ENCODE measurements around the gene SHFL. TPM values are rescaled to one million over a fixed set of nuclear protein-coding genes. Genes with fewer than 3 reads are reported as not detected.

The SHFL gene
- total RNA-seq, 1 experiment from 2014 or later, result 18.5 TPM

GRCh38 chr19:10036601-10037071 is 49.5 kb upstream of the SHFL start:
- BruUV-seq (replicated peaks), result no TSS peak
- no peak overlapping the region for H3K4me2 ChIP-seq (ENCODE audit: low read length)

DNA sequence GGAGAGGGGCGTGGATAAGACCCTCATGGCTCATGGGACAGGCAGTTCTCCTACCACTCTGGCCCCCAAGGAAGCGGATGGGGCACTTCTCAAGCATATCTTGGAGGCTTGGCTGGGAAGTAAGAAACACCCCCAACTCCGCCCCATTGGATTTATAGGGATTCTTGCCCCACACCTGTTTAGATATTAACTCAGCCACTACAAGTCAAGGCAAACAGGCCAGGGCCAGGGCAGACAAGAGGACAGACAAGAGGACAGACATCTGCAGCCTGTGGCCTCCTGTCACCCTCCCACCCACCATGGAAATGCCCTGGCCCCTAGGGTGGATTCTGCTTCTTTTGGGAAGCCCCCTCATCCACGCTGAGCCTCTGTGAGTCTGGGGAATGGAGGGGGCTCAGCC is 48.8 kb upstream of the SHFL start:
- intact Hi-C loops (cut with micrococcal nuclease), result no loop called here
- BruUV-seq (replicated peaks), result no TSS peak
- TF ChIP-seq EZH2phosphoT487 (IDR thresholded peaks at IDR 0.05; ENCODE audit: borderline replicate concordance) (no peak), ZNF274 (IDR thresholded peaks at IDR 0.05; ENCODE audit: low read depth, low read length) (no peak), POLR2A (IDR thresholded peaks at IDR 0.05; ENCODE audit: borderline replicate concordance, extremely low read depth, insufficient read depth, insufficient read length) (no peak), ZFX (IDR thresholded peaks at IDR 0.05) (no peak), POLR2AphosphoS5 (IDR thresholded peaks at IDR 0.05; ENCODE audit: low read depth, low read length) (no peak), REST (IDR thresholded peaks at IDR 0.05; ENCODE audit: low read depth) (no peak), RAD21 (IDR thresholded peaks at IDR 0.05; ENCODE audit: low read depth) (no peak)
- TF ChIP-seq, protein P1, sequence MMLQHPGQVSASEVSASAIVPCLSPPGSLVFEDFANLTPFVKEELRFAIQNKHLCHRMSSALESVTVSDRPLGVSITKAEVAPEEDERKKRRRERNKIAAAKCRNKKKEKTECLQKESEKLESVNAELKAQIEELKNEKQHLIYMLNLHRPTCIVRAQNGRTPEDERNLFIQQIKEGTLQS (IDR thresholded peaks at IDR 0.05), result no peak

More at GRCh38 chr19:10036601-10037071, 49.5 kb upstream of the SHFL start:
- H3K4me3 ChIP-seq (replicated peaks in 1 of 2; ENCODE audit: low read depth in 1 of 2, low read length in 2 of 2), result no peak overlapping the region
- intact Hi-C loops (cut with micrococcal nuclease), result no loop called here
- peaks cover 0 to 5% of the 10 kb centered on the region in 2 experiments; a peak in 1 of 4 replicates for H3K4me1 ChIP-seq (ENCODE audit: control insufficient read depth in 1 of 2, insufficient read depth in 2 of 2, low read length in 2 of 2)
- H3K36me3 ChIP-seq (ENCODE audit: control insufficient read depth in 1 of 2, insufficient read depth in 2 of 2, low read length in 2 of 2), result no peaks in the 10 kb centered on the region
- no peak overlapping the region for H3K27ac ChIP-seq (ENCODE audit: low read depth, low read length)
- no peak overlapping the region for H2AFZ ChIP-seq (ENCODE audit: low read depth, low read length, poor library complexity, severe bottlenecking)
- H3K9me2 ChIP-seq (ENCODE audit: insufficient read depth), result no peaks in the 10 kb centered on the region
- DNase-seq (ENCODE audit: low read depth, low spot score) (no peak), ATAC-seq (no peak)
- no peaks in the 10 kb centered on the region for H4K20me1 ChIP-seq (ENCODE audit: insufficient read depth)
- H3K27me3 ChIP-seq (ENCODE audit: insufficient read depth, low read length), result peaks cover 29% of the 10 kb centered on the region; the same call in 1 of the 2 replicates
- RAD21 ChIA-PET (ENCODE audit: low non-redundant PET in 1 of 2, low total read pairs in 2 of 2, uncharacterized antibody in 2 of 2, unreplicated experiment in 2 of 2), result no interaction called here
- POLR2A ChIA-PET, result no interaction called here
- H3K9me3 ChIP-seq (ENCODE audit: control insufficient read depth in 1 of 2, insufficient read depth in 1 of 2, low read depth in 1 of 2, low read length in 2 of 2), result no peaks in the 10 kb centered on the region
- no peaks in the 10 kb centered on the region for H3K79me2 ChIP-seq (ENCODE audit: insufficient read depth, low read length)
- CTCF ChIA-PET, result no interaction called here
- TF ChIP-seq SIN3A (IDR thresholded peaks at IDR 0.05; ENCODE audit: low read depth) (no peak), ZFX (IDR thresholded peaks at IDR 0.05) (no peak), ELF1 (IDR thresholded peaks at IDR 0.05; ENCODE audit: borderline replicate concordance, low read depth) (no peak), CTCF (IDR thresholded peaks at IDR 0.05 in 2 of 3, conservative IDR thresholded peaks at IDR 0.05 in 1 of 3; ENCODE audit: borderline replicate concordance in 1 of 3, insufficient read depth in 1 of 3, low read depth in 2 of 3, low read length in 2 of 3) (no peak)
- no peak overlapping the region for H3K9ac ChIP-seq (ENCODE audit: low read length)

More for the DNA sequence above, 48.8 kb upstream of the SHFL start:
- peaks cover 29% of the 10 kb centered on the region; the same call in 1 of the 2 replicates for H3K27me3 ChIP-seq (ENCODE audit: insufficient read depth, low read length)
- no peaks in the 10 kb centered on the region for H3K79me2 ChIP-seq (ENCODE audit: insufficient read depth, low read length)
- H3K9ac ChIP-seq (ENCODE audit: low read length), result no peak overlapping the region
- no peak overlapping the region for H3K27ac ChIP-seq (ENCODE audit: low read depth, low read length)
- ATAC-seq (no peak), DNase-seq (ENCODE audit: low read depth, low spot score) (no peak)
- H3K9me2 ChIP-seq (ENCODE audit: insufficient read depth), result no peaks in the 10 kb centered on the region
- H3K4me3 ChIP-seq (replicated peaks in 1 of 2; ENCODE audit: low read depth in 1 of 2, low read length in 2 of 2), result no peak overlapping the region
- peaks cover 0 to 5% of the 10 kb centered on the region in 2 experiments; a peak in 1 of 4 replicates for H3K4me1 ChIP-seq (ENCODE audit: control insufficient read depth in 1 of 2, insufficient read depth in 2 of 2, low read length in 2 of 2)
- H3K36me3 ChIP-seq (ENCODE audit: control insufficient read depth in 1 of 2, insufficient read depth in 2 of 2, low read length in 2 of 2), result no peaks in the 10 kb centered on the region
- H4K20me1 ChIP-seq (ENCODE audit: insufficient read depth), result no peaks in the 10 kb centered on the region
- ChIA-PET RAD21 (ENCODE audit: low non-redundant PET in 1 of 2, low total read pairs in 2 of 2, uncharacterized antibody in 2 of 2, unreplicated experiment in 2 of 2) (no interaction called here), POLR2A (no interaction called here), CTCF (no interaction called here)
- H2AFZ ChIP-seq (ENCODE audit: low read depth, low read length, poor library complexity, severe bottlenecking), result no peak overlapping the region
- H3K9me3 ChIP-seq (ENCODE audit: control insufficient read depth in 1 of 2, insufficient read depth in 1 of 2, low read depth in 1 of 2, low read length in 2 of 2), result no peaks in the 10 kb centered on the region
- H3K4me2 ChIP-seq (ENCODE audit: low read length), result no peak overlapping the region
